ENCODE measurements around the gene PITPNM3.
"Not testable (repeated sequence)": the region's sequence is repeated elsewhere in the genome, so short reads cannot be mapped to it uniquely, and the experiment has no call there.

Gene PITPNM3

GRCh38 chr17:6574687-6575595 is 18.6 kb upstream of the PITPNM3 start:
- DNase-seq, result peak; percentile 32 to 51

GRCh38 chr17:6573982-6574686 is 17.8 kb upstream of the PITPNM3 start:
- no peak for DNase-seq

GRCh38 chr17:6573495-6573894 is 17.1 kb upstream of the PITPNM3 start:
- DNase-seq, result not testable (repeated sequence)

GRCh38 chr17:6572972-6573370 is 16.6 kb upstream of the PITPNM3 start:
- no peak for DNase-seq

- no peak for DNase-seq
Observed at GRCh38 chr17:6571452-6571781, 15.1 kb upstream of the PITPNM3 start.

- DNase-seq, result no peak
Observed at GRCh38 chr17:6570731-6571451, 14.5 kb upstream of the PITPNM3 start.

- DNase-seq, result no peak
Observed at GRCh38 chr17:6569370-6570285, 13.3 kb upstream of the PITPNM3 start.

- no peak for DNase-seq
Observed at GRCh38 chr17:6568184-6568758, 11.9 kb upstream of the PITPNM3 start.

- DNase-seq, result no peak
Observed at GRCh38 chr17:6567528-6568183, 11.3 kb upstream of the PITPNM3 start.

- no peak for DNase-seq
Observed at GRCh38 chr17:6561446-6561845, 5.1 kb upstream of the PITPNM3 start.

GRCh38 chr17:6560496-6560895 is 4.1 kb upstream of the PITPNM3 start:
- no peak for DNase-seq

GRCh38 chr17:6559753-6560215 is 3.4 kb upstream of the PITPNM3 start:
- no peak for DNase-seq

- DNase-seq, result no peak
Observed at GRCh38 chr17:6558932-6559752, 2.8 kb upstream of the PITPNM3 start.

GRCh38 chr17:6558276-6558675 is 1.9 kb upstream of the PITPNM3 start:
- no peak for DNase-seq

GRCh38 chr17:6557040-6557438 is 684 bp upstream of the PITPNM3 start:
- DNase-seq, result no peak

GRCh38 chr17:6555331-6556120 is 829 bp downstream of the PITPNM3 start:
- peak in 1 of 2 donors; percentile 19 for DNase-seq

- no peak for DNase-seq
Observed at GRCh38 chr17:6554871-6555330, 1.5 kb downstream of the PITPNM3 start.

- no peak for DNase-seq
Observed at GRCh38 chr17:6554342-6554741, 2.0 kb downstream of the PITPNM3 start.

GRCh38 chr17:6551869-6552531 is 4.4 kb downstream of the PITPNM3 start:
- DNase-seq, result no peak

All from stimulated activated CD4-positive, alpha-beta T cell treated with anti-CD3 and anti-CD28 coated beads, Interleukin-2, amount 100 ng/mL, for 24 hours (primary cell).